ENCODE data around the gene USP25. TPM values are rescaled to one million over a fixed set of nuclear protein-coding genes. Genes with fewer than 3 reads are reported as not detected.

The USP25 gene
- total RNA-seq, 1 experiment from 2014 or later, result 35.1 TPM

- peaks cover 3 to 8% of the 10 kb centered on the region in 2 experiments; a peak in 2 of 5 replicates for H3K9me3 Mint-ChIP-seq
- Histone ChIP-seq H3K23ac (ENCODE audit: insufficient read length, low read depth, low read length) (no peak overlapping the region), H3K23me2 (ENCODE audit: insufficient read length, low read depth, low read length, poor library complexity, severe bottlenecking) (no peaks in the 10 kb centered on the region), H3K9me3 (ENCODE audit: control insufficient read depth, low read depth, low read length) (no peaks in the 10 kb centered on the region), H4K20me1 (ENCODE audit: control insufficient read depth, insufficient read depth, insufficient read length) (no peaks in the 10 kb centered on the region), H4K8ac (replicated peaks; ENCODE audit: insufficient read length, low read depth, low read length) (no peak overlapping the region), H3K9ac (ENCODE audit: extremely low read depth, insufficient read length, low read length) (no peak overlapping the region), H3T11ph (ENCODE audit: low read length) (no peak overlapping the region), H3K56ac (ENCODE audit: insufficient read length, low read depth, low read length) (no peak overlapping the region), H2AFZ (ENCODE audit: low read length) (no peak overlapping the region), H4K91ac (ENCODE audit: insufficient read length, low read depth, low read length) (no peak overlapping the region), H3K79me2 (ENCODE audit: insufficient read depth, low read length) (peaks cover 53% of the 10 kb centered on the region), H2BK12ac (ENCODE audit: insufficient read length, low read depth, low read length) (no peak overlapping the region), H3K4me2 (ENCODE audit: insufficient read depth, insufficient read length, low read length) (no peak overlapping the region), H2BK120ac (ENCODE audit: low read depth, low read length, poor library complexity, severe bottlenecking) (no peak overlapping the region), H3K4me1 (ENCODE audit: insufficient read depth, low read length) (peaks cover 17% of the 10 kb centered on the region; the same call in 1 of the 2 replicates), H2BK15ac (ENCODE audit: low read depth, low read length) (no peak overlapping the region), H4K5ac (ENCODE audit: insufficient read length, low read depth, low read length) (no peak overlapping the region), H3K27ac (ENCODE audit: insufficient read length, low read depth, low read length) (no peak overlapping the region), H2AK5ac (ENCODE audit: insufficient read length, low read length) (no peak overlapping the region), H2BK20ac (ENCODE audit: low read depth, low read length, poor library complexity, severe bottlenecking) (no peak overlapping the region), H3K14ac (ENCODE audit: insufficient read depth, low read length) (no peak overlapping the region; the same call in 1 of the 2 replicates), H3K18ac (ENCODE audit: insufficient read length, low read depth, low read length) (no peak overlapping the region), H3K27me3 (ENCODE audit: insufficient read depth, low read length) (no peaks in the 10 kb centered on the region), H2BK5ac (ENCODE audit: insufficient read length, low read length) (no peak overlapping the region), H3K4ac (ENCODE audit: low read depth, low read length) (no peak overlapping the region; the same call in 1 of the 2 replicates), H3K79me1 (ENCODE audit: insufficient read depth, low read depth, low read length, poor library complexity, severe bottlenecking) (peaks cover 21% of the 10 kb centered on the region)
- peak; percentile 43 for DNase-seq
- H3K27ac Mint-ChIP-seq, result peak overlapping the region; percentile 33 to 88 (median 83); a peak in 5 of 7 replicates
- no CpG with 5 or more reads among the region's 13 CpGs for WGBS (ENCODE audit: extremely low coverage, insufficient read length, low lambda C conversion rate)
- peaks cover 13 to 28% (median 19%) of the 10 kb centered on the region in 3 experiments for H3K36me3 Mint-ChIP-seq (ENCODE audit: insufficient read depth in 1 of 3, low read depth in 3 of 3)
- H3K4me1 Mint-ChIP-seq, result peaks cover 58 to 80% of the 10 kb centered on the region in 2 experiments
- TF ChIP-seq CTCF (conservative IDR thresholded peaks at IDR 0.05), result no peak
- H3K27me3 Mint-ChIP-seq (ENCODE audit: low read depth), result no peaks in the 10 kb centered on the region
- no peak overlapping the region; a peak in 1 of 5 replicates for H3K4me3 Mint-ChIP-seq
Measured at GRCh38 chr21:15742694-15743093, 12.9 kb downstream of the USP25 start.
